IPS-15b (cell line): ENCODE measurements around the gene TPP1.

Experiments used
- H3K27me3 ChIP-seq: one replicate; pipeline ENCODE4 v1.6.1; 2013; ENCODE audit warnings: low read length; ENCODE audit not compliant: control insufficient read depth, insufficient read depth
- H3K36me3 ChIP-seq: one replicate; pipeline ENCODE4 v1.6.1; 2013; ENCODE audit warnings: low read length; ENCODE audit not compliant: control insufficient read depth, insufficient read depth
- H3K4me1 ChIP-seq: one replicate; pipeline ENCODE4 v1.6.1; 2013; ENCODE audit warnings: mild to moderate bottlenecking, low read length; ENCODE audit not compliant: control insufficient read depth, insufficient read depth
- H3K4me3 ChIP-seq: one replicate; pipeline ENCODE4 v1.5.1; 2013; ENCODE audit warnings: low read depth, low read length
- H3K9ac ChIP-seq: one replicate; pipeline ENCODE4 v1.6.1; 2013; ENCODE audit warnings: low read depth, mild to moderate bottlenecking, low read length
- H3K9me3 ChIP-seq: one replicate; pipeline ENCODE4 v1.6.1; 2013; ENCODE audit warnings: mild to moderate bottlenecking, low read length; ENCODE audit not compliant: control insufficient read depth, insufficient read depth

Gene TPP1

GRCh38 chr11:6623391-6624363 is 4.5 kb upstream of the TPP1 start:
- peaks cover 12% of the 10 kb centered on the region for H3K36me3 ChIP-seq
- no peaks in the 10 kb centered on the region for H3K4me1 ChIP-seq
- no peak overlapping the region for H3K4me3 ChIP-seq
- H3K27me3 ChIP-seq = no peaks in the 10 kb centered on the region
- no peak overlapping the region for H3K9ac ChIP-seq
- H3K9me3 ChIP-seq = no peaks in the 10 kb centered on the region

GRCh38 chr11:6622261-6623171 is 3.3 kb upstream of the TPP1 start:
- no peaks in the 10 kb centered on the region for H3K9me3 ChIP-seq
- H3K9ac ChIP-seq = no peak overlapping the region
- no peaks in the 10 kb centered on the region for H3K4me1 ChIP-seq
- H3K36me3 ChIP-seq = peaks cover 12% of the 10 kb centered on the region
- H3K4me3 ChIP-seq = no peak overlapping the region
- H3K27me3 ChIP-seq = no peaks in the 10 kb centered on the region

- H3K4me1 ChIP-seq = no peaks in the 10 kb centered on the region
- H3K36me3 ChIP-seq = peaks cover 8% of the 10 kb centered on the region
- H3K4me3 ChIP-seq = no peak overlapping the region
- H3K27me3 ChIP-seq = no peaks in the 10 kb centered on the region
- peak overlapping the region; percentile 32 for H3K9ac ChIP-seq
- no peaks in the 10 kb centered on the region for H3K9me3 ChIP-seq
Observed at GRCh38 chr11:6621711-6622211, 2.5 kb upstream of the TPP1 start.

- Histone ChIP-seq H3K4me3 (no peak overlapping the region), H3K9ac (no peak overlapping the region), H3K27me3 (no peaks in the 10 kb centered on the region), H3K9me3 (no peaks in the 10 kb centered on the region), H3K4me1 (no peaks in the 10 kb centered on the region), H3K36me3 (peaks cover 7% of the 10 kb centered on the region)
Observed at GRCh38 chr11:6620636-6621035, 1.4 kb upstream of the TPP1 start.

- H3K9me3 ChIP-seq = no peaks in the 10 kb centered on the region
- no peaks in the 10 kb centered on the region for H3K4me1 ChIP-seq
- H3K9ac ChIP-seq = peak overlapping the region; percentile 85
- no peaks in the 10 kb centered on the region for H3K27me3 ChIP-seq
- H3K4me3 ChIP-seq = peak overlapping the region; percentile 99
- no peaks in the 10 kb centered on the region for H3K36me3 ChIP-seq
Observed at GRCh38 chr11:6618117-6619003, 862 bp downstream of the TPP1 start.

GRCh38 chr11:6617315-6617781 is 1.9 kb downstream of the TPP1 start:
- Histone ChIP-seq H3K36me3 (no peaks in the 10 kb centered on the region), H3K9me3 (no peaks in the 10 kb centered on the region), H3K9ac (no peak overlapping the region), H3K4me3 (no peak overlapping the region), H3K27me3 (no peaks in the 10 kb centered on the region), H3K4me1 (no peaks in the 10 kb centered on the region)

GRCh38 chr11:6616596-6617250 is 2.5 kb downstream of the TPP1 start:
- no peak overlapping the region for H3K9ac ChIP-seq
- no peaks in the 10 kb centered on the region for H3K27me3 ChIP-seq
- no peaks in the 10 kb centered on the region for H3K9me3 ChIP-seq
- H3K36me3 ChIP-seq = no peaks in the 10 kb centered on the region
- H3K4me1 ChIP-seq = no peaks in the 10 kb centered on the region
- no peak overlapping the region for H3K4me3 ChIP-seq

- no peak overlapping the region for H3K9ac ChIP-seq
- peaks cover under 1% of the 10 kb centered on the region for H3K36me3 ChIP-seq
- H3K27me3 ChIP-seq = no peaks in the 10 kb centered on the region
- H3K4me3 ChIP-seq = no peak overlapping the region
- H3K4me1 ChIP-seq = peaks cover 2% of the 10 kb centered on the region
- H3K9me3 ChIP-seq = no peaks in the 10 kb centered on the region
Observed at GRCh38 chr11:6615882-6616585, 3.2 kb downstream of the TPP1 start.

GRCh38 chr11:6615046-6615445 is 4.2 kb downstream of the TPP1 start:
- peaks cover 4% of the 10 kb centered on the region for H3K4me1 ChIP-seq
- no peak overlapping the region for H3K4me3 ChIP-seq
- H3K9ac ChIP-seq = no peak overlapping the region
- no peaks in the 10 kb centered on the region for H3K9me3 ChIP-seq
- no peaks in the 10 kb centered on the region for H3K27me3 ChIP-seq
- H3K36me3 ChIP-seq = peaks cover 10% of the 10 kb centered on the region

GRCh38 chr11:6614446-6614845 is 4.8 kb downstream of the TPP1 start:
- Histone ChIP-seq H3K4me1 (peaks cover 4% of the 10 kb centered on the region), H3K4me3 (no peak overlapping the region), H3K9me3 (no peaks in the 10 kb centered on the region), H3K36me3 (peaks cover 16% of the 10 kb centered on the region), H3K27me3 (no peaks in the 10 kb centered on the region), H3K9ac (no peak overlapping the region)
